NCI-H446 (cell line): ENCODE data around the gene DGKB.
A peak's percentile ranks its signal among the peaks of the same experiment; 100 is the strongest.

Experiments used
- DNase-seq, 2 experiments: peaks; one replicate each; lab custom pipeline; 2025; lab: John Stamatoyannopoulos, UW

DGKB gene

DNA sequence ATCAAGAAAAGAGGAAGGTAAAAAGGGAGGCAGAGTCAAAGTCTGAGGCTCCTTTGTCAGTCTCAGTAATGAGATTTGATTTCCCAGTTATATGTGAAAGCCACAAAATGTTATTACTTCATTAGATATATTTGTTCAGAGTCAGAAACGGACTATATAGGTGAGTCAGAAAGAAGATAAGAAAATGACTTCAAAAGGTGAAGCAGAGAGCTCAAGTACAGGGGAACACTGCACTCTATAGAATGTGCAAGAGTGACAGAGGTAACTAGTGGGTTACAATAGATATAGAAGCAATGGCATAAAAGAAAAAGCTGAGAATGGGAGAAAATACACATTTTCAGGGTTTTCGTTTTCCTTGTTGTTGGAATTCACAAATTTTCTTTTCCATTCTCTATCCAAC is 43.3 kb downstream of the DGKB start:
- no peak for DNase-seq

DNA sequence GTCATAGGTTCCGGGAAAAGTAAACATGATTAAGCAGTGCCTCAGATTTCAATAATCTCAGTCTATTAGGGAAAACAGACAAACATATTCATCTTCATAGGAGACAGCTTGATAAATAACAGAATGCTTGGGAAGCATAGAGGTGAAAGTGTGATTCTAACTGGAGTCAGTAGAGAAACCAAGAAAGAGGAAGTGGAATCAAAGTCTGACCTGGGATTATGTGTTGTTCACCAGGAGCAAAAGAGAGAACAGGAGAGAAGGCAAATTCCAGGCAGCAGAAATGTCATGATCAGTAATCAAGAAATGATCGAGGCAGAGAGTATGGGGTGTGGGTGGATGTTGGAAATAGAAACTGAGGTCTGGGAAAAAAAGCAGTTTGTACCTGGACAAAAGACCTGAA is 43.7 kb downstream of the DGKB start:
- no peak for DNase-seq

DNA sequence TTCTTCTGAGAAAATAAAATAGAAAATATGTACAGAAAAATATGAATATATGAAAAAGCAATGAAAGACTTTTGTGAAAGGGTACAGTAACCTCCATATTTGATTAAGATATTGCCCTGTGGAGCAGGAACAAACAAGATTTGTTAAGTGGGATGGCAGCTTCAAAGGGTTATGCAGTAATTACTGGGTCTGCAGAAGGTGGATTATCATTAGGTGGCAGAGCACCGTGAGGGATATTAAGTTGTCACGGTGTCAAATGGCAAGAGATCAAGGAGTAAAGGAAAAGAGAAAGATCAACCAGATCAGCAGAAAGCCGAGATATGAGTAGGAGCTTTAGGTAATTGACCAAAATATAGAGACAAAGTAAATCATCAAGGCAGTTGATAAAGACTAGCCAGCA is 44.1 kb downstream of the DGKB start:
- no peak for DNase-seq

DNA sequence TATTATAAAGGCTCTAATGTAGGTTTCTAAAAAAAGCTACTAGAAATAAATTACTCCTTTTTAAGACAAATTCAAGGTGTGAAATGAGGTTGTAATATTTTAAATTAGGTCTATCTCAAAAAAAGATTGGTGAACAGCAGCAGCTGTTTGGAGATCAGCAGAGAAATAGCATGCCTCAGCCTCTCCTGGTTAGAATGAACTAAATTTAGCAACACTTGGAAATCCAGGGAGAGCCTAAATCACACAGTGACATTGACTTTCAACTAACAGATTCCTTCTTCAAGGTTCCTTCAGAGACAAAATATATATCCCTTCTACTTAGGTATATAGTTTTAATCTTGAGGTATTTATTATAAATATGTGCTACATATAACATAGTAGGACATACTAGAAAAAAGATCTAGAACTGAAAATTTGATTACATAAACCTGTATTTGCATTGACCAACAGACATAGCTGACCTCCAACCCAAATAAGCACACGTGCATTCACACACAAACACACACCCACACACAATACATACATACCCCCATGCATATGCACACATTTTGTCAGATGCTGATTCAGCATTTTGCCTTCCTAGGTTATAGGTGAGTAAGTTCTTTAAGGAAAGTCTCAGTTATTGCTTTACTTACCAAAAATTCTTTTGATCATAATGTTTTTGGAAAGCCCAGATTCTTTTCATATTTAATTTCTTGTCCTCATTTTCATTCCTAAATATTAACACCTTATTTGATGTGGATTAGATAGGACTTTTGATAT is 47.3 kb downstream of the DGKB start:
- DNase-seq: no peak

DNA sequence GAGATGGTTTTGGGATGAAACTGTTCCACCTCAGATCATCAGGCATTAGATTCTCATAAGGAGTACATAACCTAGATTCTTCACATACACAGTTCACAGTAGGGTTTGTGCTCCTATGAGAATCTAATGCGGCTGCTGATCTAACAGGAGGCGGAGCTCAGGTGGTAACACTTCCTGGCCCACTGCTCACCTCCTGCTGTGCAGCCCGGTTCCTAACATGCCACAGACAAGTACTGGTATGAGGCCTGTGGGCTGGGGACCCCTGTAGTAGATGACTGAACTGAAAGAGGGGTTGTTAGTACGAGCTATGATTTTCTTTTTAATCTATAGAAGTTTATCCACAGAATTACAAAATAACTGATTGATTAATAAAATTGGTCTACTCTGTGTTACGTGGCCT is 48.1 kb downstream of the DGKB start:
- DNase-seq: no peak

DNA sequence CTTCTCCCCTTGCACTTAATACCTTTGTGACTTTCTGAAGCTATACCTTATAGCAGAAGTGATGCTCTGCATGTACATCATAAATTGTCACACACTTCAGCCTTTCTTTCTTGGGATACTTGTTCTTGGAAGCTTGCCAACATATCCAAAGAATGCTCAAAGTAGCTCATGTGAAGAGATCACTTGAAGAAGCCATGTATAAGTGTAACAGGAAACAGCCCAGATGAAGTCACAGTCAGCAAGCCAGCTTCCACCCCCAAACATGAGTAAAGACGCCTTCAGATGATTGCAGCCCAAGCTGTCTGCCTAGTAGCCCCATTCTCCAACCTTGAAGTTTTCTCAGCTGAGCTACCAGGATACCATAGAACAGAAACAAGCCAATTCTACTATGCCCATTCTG is 50.9 kb downstream of the DGKB start:
- no peak for DNase-seq

DNA sequence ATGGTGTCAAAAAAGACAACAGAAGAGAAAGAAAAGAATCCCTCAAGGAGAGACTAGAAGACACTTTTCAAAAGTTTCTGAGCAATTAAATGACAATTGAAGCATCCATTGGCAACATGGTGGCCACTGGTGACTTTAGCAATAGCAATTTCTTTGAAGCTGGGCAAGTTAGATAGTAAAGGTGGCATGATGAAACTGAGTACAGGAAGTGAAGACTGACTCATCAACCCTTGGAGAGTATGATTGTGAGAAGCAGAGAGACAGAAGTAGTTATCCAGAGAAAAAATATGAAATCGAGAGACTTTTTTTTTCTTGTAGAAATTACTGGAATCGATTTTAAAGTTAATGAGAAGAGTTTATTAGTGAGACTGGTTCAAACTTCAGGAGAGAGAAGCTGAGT is 52.5 kb downstream of the DGKB start:
- DNase-seq: no peak

DNA sequence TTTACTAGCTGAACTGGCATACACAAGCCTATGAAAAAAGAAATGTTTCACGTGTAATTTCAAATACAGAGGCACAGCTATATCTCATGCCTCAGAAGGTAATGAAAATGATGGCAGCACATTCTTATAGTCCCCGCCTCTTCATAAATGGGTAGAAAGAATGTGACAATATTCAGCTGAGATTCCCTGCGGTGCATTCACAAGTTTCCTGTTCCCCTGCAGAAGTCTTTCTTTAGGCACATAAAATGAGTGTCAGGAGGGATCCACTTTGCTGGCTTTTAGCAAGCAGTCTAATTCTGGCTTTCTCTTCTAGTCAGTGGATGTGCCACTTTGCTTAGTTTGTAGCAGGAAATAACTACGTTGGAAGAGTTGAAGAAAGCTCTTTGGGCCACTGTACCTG is 56.1 kb downstream of the DGKB start:
- no peak for DNase-seq

DNA sequence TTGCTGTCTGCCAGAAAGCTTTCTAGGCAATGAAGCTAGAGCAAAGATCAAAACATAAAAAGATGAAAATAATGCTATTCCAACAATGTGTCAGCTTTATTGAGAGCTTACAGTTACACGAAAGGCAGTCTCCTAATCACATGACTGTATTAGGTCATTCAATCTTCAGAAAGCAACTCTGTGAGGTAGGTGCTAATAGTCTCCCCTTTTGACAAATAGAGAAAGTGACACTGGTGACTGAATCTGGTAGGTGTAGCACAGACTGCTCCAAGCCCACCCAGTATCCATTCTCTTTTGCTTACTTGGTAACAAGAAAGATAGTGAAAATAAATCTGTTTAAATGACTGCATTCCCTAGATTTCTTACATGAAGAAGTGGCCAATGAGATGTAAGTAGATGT is 58.8 kb downstream of the DGKB start:
- no peak for DNase-seq

DNA sequence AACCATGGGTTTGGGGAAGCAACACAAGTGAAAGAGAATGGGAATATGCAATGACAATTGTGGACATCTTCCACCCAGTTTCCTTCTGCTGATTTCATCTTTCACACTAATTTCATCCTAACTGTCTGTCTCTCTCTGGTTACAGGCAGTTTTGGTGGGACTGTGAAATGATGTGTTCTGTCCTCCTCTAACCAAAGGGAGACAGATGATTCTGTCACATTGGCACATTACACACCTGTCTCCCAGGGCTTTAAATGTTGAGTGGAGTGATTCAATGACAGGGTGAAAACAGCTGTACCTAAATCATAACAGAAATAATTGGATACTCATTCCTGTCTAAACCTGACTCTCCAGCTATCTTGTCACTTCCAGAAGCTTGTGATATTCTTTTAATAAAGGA is 60.0 kb downstream of the DGKB start:
- no peak for DNase-seq

DNA sequence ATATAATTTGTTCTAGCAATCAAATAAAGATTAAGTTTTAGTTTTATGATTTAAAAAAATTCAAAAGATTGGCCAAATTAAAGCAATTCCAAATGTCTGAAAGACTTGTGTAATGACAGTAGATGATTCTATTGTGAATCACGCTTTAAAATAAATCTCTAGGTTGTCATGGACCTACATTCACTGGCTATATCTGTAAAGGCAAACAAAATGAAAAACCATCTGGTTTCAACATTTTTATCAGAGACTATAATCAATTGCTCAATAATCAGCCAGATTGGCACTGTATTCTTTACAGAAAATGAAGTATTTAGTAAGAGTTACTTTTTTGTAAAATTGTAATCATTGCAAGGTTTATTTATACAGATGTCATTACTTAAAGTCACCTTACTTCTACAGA is 60.7 kb downstream of the DGKB start:
- no peak for DNase-seq

DNA sequence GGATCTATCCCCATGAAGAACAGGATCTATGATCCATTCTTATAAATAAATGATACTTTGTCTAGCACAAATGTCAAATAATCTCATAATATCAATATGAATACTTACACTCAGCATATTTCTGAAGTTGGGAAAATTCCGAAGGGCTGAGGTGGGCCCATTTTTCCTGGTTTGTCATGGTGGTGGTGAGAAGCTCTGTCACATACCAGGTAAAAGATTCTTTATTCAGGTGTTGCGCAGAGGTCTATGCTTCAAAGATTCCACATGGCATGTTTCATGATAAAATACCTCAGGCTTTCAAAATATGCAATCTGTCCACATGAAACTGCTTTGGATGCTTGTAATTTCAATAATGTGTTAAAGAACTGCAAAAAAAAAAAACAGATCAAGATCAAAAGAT is 61.5 kb downstream of the DGKB start:
- DNase-seq: no peak

DNA sequence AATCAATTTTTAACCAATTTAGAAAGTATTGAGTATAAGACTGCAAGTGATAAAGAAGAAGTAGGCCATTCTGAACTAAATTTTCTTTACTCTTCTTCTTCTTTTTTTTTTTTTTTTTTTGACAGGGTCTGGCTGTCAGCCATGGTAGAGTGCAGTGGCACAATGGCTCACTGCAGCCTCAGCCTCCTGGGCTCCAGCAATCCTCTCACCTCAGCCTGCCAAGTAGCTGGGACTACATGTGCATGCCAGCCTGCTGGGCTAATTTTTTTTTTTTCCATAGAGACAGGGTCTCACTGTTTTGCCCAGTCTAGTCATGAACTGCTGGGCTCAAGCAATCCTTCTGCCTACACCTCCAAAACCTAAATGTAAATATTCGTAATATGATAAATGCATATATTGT is 63.2 kb downstream of the DGKB start:
- DNase-seq: peak; percentile 40 to 81

DNA sequence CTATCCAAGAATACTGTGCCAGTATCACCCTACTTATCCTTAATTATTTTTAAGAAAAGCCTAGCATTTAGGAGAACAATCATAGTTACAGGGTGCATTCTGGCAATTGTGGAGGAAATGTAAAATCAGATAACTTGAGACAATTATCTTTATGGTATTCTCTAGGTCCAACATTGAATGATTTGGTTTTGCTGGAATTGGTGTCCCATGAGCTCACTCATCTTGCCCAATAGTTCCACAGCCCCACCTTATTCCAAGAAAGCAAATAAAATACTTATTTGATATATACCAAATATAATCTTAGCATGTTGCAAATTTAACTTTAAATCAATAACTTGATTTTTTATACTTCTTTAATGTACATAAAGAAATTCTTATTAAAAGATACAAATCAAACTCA is 65.3 kb downstream of the DGKB start:
- DNase-seq: no peak

DNA sequence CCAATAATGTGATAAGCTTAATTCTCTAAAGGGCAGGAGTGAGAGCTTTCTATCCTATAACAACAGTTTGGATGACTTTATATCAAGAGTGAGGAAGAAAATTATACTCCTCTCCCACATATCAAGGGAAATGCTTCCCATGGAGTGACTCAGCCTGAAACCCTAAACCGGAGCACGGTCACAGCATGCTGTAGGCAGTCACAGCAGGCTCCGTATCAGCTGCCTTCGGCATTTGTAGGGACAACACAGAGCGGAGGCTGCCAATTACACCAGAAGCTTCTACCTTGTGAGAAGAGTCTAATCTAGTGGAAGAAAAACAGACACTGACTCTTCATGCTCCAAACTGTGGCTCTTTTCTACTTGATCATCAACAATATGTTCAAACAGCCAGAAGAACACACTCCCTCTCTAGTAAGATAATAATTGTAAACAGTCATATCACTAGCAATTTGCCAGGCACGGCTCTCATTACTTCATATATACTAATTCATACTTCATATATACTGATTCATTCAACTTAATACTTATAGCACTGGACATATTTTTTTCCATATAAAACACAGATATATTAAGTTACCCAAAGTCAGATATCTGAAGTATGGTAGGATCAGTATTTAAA is 65.9 kb downstream of the DGKB start:
- DNase-seq: peak; percentile 82 to 94

DNA sequence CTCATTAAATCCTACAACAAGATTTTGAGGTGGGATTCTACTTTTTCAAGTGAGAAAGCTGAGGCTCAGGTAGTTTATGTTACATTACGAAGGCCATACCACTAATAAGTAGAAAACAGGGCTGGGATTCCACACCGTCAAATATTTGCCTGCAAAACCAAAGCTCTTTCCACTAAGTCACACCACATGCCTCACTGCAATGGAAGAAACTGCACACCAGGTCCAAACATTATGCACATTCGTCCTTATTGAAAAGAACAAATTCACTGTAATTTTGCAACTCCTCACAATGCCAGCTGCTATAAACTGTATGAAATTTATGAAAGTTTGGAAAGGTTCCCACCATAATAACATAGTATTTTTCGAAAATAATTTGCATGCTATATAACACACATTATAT is 66.5 kb downstream of the DGKB start:
- peak in 1 of 2 experiments; percentile 31 for DNase-seq

DNA sequence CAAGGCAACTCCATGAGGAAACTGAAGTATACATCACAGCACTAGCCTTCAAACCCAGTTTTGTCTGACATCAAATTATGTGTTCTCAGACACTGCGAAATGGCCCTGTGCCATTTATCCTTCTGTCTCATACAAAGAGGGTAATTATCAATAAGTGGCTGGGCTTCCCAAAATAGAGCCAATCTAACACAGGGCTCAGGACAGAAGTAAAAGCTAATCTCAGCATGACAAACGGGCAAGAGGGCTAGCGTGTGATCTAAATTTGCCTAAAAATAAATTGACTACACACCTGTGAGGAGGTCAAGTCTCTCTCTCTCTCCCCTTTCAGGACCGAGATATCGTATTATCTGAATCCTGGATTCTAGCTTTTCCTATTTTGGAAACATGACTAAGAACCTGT is 67.2 kb downstream of the DGKB start:
- DNase-seq: peak; percentile 64 to 79

DNA sequence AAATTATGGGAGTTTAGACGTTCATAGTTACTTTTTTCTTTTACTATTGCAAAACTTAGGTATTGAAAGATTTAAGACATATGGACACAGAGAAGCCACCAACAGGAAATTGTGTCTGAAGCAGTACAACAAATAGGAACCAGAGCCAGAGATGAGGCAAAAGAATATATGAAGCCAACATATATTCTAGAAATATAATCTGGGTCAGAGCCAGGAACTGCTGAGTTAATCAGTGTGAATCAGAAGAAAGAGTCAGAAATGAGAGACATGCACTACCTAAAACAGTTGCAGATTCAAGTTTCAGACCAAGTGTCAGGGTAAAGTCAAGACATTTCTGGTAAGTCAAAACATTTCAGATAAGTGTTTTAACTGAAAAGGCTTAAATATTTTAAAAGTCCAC is 67.7 kb downstream of the DGKB start:
- peak; percentile 36 to 68 for DNase-seq

DNA sequence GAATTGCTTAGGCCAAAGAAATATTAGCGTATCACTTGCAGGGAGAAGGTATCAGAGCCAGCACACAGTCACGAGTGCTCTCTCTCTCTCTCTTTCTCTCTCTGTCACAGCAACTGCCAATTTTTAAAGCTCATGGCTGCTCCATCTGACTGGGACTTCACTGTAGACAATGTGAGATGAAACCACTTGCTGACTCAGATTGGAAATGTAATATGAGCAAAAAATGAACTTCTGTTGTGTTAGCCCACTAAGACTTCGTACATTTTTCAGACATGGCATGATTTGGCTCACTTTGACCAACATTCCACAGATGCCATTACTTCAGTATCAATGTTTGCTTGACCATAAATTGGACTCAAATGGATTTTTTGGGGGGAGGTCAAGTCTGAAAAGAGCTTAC is 68.1 kb downstream of the DGKB start:
- peak; percentile 79 to 81 for DNase-seq

DNA sequence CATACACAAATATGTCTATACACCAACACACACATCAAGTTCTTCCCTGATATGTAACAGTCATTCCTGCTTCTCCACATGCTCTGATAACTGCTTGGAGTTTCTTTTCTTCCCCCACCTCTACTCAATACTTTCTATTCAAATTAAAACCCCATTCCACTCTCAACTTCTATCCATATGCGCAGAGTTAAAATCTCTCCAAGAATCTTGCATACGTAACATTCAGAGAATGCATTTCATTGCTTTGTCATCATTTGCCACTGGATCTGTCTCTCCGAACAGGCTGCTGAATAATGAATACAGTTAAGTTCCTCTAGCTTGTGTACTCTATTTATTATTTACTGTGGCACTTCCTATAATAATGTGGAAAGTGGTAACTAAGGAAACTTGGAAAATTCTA is 68.8 kb downstream of the DGKB start:
- no peak for DNase-seq

DNA sequence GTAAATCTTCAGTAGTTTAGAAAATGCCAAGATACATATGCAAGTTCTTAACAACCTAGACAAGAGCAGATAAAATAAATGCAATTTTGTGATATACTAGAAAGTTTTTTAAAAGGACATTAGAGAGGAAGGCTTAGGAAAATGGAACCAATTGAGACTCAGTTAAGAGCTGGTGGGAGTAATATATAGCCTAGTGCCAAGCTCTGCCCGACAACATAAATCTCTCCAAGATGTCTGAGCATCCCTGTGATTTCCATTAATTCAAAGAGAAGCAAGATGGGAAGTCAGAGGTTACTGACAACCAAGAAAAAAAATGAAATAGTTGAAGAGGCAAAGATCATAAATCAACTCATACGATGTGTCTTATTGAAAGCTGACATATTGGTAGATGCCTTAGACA is 74.5 kb downstream of the DGKB start:
- no peak for DNase-seq

DNA sequence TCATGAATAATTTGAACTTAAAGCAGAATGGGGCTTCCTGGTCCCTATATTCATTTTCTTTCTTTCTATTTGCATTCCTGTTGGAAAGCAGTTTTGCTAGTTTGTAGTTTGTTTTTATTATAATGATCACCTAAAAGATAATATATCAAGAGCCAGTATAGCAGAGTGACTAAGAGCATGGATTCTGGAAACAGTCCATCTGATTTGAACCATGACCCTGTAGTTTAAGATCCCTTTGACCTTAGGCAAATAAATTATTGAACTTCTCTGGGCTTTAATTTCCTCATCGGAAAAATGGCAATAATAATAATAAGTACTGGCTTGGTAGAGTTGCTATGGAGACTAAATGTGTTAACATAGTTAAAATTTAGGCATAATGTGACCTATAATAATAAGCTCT is 76.1 kb downstream of the DGKB start:
- no peak for DNase-seq

DNA sequence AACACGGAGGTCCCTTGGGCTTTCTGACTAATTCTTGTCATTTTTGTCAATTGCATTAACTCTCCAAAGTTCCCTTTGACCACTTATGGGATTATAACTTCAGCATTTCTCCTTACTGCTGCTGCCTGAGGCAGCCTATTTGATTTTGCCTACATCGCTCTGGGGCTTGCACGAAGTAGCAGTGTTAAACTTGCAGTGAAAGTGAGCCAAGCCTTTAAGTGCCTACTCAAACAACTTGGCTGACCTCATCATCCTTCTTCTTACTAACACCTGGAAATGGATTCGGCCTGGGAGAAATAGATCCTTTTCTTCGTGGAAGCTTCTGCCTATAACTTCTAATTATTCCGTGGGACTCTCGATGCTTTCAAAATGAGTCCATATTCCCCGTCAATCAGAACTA is 76.6 kb downstream of the DGKB start:
- no peak for DNase-seq

DNA sequence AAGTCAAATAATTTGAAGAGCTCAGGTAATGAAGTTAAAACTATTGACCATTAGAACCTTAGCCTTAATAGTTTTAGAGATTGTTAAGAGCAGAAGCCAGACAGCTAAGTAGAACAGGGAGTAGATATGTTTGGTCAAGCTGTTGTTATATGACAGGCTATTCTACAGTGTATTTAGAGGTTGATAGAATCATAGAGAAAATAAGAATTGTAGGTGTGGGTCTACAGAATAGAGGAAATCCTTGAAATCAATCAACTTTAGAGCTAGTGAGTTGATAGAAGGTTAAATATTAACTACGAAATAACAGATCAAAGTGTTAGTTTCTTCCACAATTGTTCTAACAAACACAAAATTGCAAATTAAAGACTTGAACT is 80.1 kb downstream of the DGKB start:
- DNase-seq: no peak
